Psoas muscle (tissue), 8 donors: ENCODE data around the gene THAP5. TPM values are rescaled to one million over a fixed set of nuclear protein-coding genes. Genes with fewer than 3 reads are reported as not detected.

Source experiments
- ATAC-seq, 4 donors: fragments of 200-7000 bp; cut with Tn5 transposase; one replicate each; pipeline ENCODE4 v1.9.1; 2020; ENCODE audit warnings: moderate library complexity in 3 of 4, mild to moderate bottlenecking in 2 of 4
- DNase-seq, 2 donors: peaks; one replicate each; pipeline ENCODE4 v3.0.0-alpha.2; 2020
- H3K27ac ChIP-seq: fragments of 200-600 bp; one replicate; pipeline ENCODE4 v1.8.0; 2022
- H3K27me3 ChIP-seq, 3 donors: fragments of 200-600 bp in 1 of 3; one replicate each; pipeline versions ENCODE4 v1.6.1 to v1.8.0; 2013 to 2022; ENCODE audit warnings: low read length in 2 of 3, mild to moderate bottlenecking in 2 of 3, moderate library complexity in 1 of 3; ENCODE audit not compliant: insufficient read depth in 3 of 3
- H3K36me3 ChIP-seq, 2 donors: fragments of 200-600 bp in 1 of 2; one replicate each; pipeline versions ENCODE4 v1.6.1 to v1.8.0; 2013 to 2022; ENCODE audit warnings: low read depth in 1 of 2, mild to moderate bottlenecking in 1 of 2, moderate library complexity in 1 of 2; ENCODE audit not compliant: insufficient read depth in 1 of 2
- H3K4me1 ChIP-seq: fragments of 200-600 bp; one replicate; pipeline ENCODE4 v1.8.0; 2022
- H3K4me3 ChIP-seq: fragments of 200-600 bp; one replicate; pipeline ENCODE4 v1.8.0; 2022; ENCODE audit warnings: mild to moderate bottlenecking
- H3K9me3 ChIP-seq: fragments of 200-600 bp; one replicate; pipeline ENCODE4 v1.8.0; 2022
- CTCF ChIP-seq: fragments of 200-600 bp; IDR thresholded peaks from one replicate; pipeline ENCODE4 v1.8.0; 2022; ENCODE audit warnings: antibody characterized with exemption
- WGBS, 3 donors: extraction: QIAGEN DNeasy Blood & Tissue Kit; methylation state at CpG; one replicate each; pipeline versions ENCODE4 v1.1.6 to v1.1.7; 2013; 5-methylcytosine and 5-hydroxymethylcytosine counted together
- intact Hi-C, 2 donors: fragments of 100-400 bp; cut with DNase I; formaldehyde crosslinking; loops; one replicate each; pipeline versions ENCODE4 v1.11.0 to v1.14.2; 2022
- polyA plus RNA-seq, 3 donors: library from polyadenylated mRNA; stranded (reverse); fragments of 200-250 nt; gene quantifications; one replicate each; pipeline ENCODE4 v1.2.3, GENCODE V29; 2013
- total RNA-seq, 4 donors: library from RNA; stranded (reverse); fragmentation: NEBNext Ultra II Directional in 2 of 4; extraction: Animal tissue kit (Norgen Biotek cat#: 25700) in 2 of 4; gene quantifications; one replicate each; pipeline versions ENCODE4 v1.2.1 to v1.2.4, GENCODE V29; 2021 to 2023
- donor health status: healthy with polysubstance abuse.
- donor health status: DM: no; HTN: no; CAD: no; lungs with moderate emphysema.
- donor health status: Bipolar disorder and iron deficiency.
- donor health status: healthy.
- donor health status: DM: yes; HTN: yes; CAD: no.
- donor health status: DM: no; HTN: no; CAD: no.
- donor health status: DM: no; HTN: no; CAD: no.
- donor health status: DM: yes; HTN: yes; CAD: no.

The THAP5 gene
- total and polyA plus RNA-seq, 7 donors: 10.2 to 40.3 (median 26.0) TPM

DNA sequence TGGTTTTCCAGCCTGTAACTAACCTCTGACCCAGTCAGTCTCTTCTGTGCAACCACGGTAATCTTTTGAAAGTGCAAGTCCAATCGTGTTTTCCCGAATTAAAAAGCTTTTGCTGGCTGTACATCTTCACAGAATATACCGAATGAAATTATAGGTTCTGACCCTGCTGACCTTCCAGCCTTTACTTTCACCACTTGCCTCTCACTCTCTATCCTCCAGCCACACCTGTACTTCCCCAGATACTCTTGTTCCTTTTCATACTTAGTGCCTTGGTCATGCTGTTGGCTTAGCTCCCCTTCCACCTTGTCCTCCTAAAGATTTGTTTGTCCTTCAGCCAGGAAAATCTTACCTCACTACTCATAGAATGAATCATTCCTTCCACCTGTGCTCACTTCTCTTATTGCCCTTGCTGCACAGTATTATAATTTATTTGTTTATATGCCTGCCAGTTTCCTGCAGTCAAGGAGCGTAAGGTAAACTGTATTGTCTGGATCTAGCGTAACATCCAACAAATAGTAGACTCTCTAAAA is 41.3 kb downstream of the THAP5 start:
- Histone ChIP-seq H3K9me3 (no peaks in the 10 kb centered on the region), H3K4me1 (peaks cover 19% of the 10 kb centered on the region), H3K27me3 (no peaks in the 10 kb centered on the region), H3K4me3 (no peak overlapping the region), H3K36me3 (no peaks in the 10 kb centered on the region), H3K27ac (no peak overlapping the region)
- 90 to 93% (median 90%) methylated on average over 6 of the region's 6 CpGs for WGBS, 3 donors
- DNase-seq: no peak
- no peak for TF ChIP-seq CTCF
- intact Hi-C loops: no loop called here
- no peak for ATAC-seq

GRCh38 chr7:108526768-108527017 is 42.8 kb downstream of the THAP5 start:
- Histone ChIP-seq H3K4me3 (peak overlapping the region; percentile 70), H3K36me3 (peaks cover 2% of the 10 kb centered on the region in 2 donors), H3K4me1 (peaks cover 30% of the 10 kb centered on the region), H3K27ac (peak overlapping the region; percentile 98), H3K27me3 (no peaks in the 10 kb centered on the region), H3K9me3 (no peaks in the 10 kb centered on the region)
- ATAC-seq (no peak), DNase-seq (no peak)
- intact Hi-C loops: loop anchor here (1.0 to 2.0 kb wide), 2 partner anchors 42 to 43 kb away; partner anchors contain the start of genes DNAJB9 (in 2 of the 2) and THAP5 (in 2 of the 2)
- no peak for TF ChIP-seq CTCF
- 4 to 17% (median 11%) methylated on average over 3 of the region's 3 CpGs for WGBS, 3 donors

- intact Hi-C loops: loop anchor here (1.0 to 2.0 kb wide), 2 partner anchors 43 kb away; partner anchors contain the start of genes DNAJB9 (in 2 of the 2) and THAP5 (in 2 of the 2)
- H3K9me3 ChIP-seq: no peaks in the 10 kb centered on the region
- H3K27me3 ChIP-seq: no peaks in the 10 kb centered on the region
- peak within 1 kb of the TSS; percentile 70 for H3K4me3 ChIP-seq
- peak; percentile 20 for TF ChIP-seq CTCF
- peaks cover 31% of the 10 kb centered on the region for H3K4me1 ChIP-seq
- WGBS, 3 donors: 0 to 1% (median 1%) methylated on average over 48 to 64 of the region's 64 CpGs
- peaks cover 2 to 4% of the 10 kb centered on the region in 2 donors for H3K36me3 ChIP-seq
- peak within 1 kb of the TSS; percentile 98 for H3K27ac ChIP-seq
- peak; percentile 91 to 96 (median 94) for ATAC-seq
- DNase-seq: peak; percentile 100
Observed at GRCh38 chr7:108525985-108526767, 43.3 kb downstream of the THAP5 start, which contains the start of gene PNPLA8. Gene PNPLA8, minus strand, starts transcription at chr7:108526135. Its CDS starts 10,644 bp downstream, at chr7:108515491.

DNA sequence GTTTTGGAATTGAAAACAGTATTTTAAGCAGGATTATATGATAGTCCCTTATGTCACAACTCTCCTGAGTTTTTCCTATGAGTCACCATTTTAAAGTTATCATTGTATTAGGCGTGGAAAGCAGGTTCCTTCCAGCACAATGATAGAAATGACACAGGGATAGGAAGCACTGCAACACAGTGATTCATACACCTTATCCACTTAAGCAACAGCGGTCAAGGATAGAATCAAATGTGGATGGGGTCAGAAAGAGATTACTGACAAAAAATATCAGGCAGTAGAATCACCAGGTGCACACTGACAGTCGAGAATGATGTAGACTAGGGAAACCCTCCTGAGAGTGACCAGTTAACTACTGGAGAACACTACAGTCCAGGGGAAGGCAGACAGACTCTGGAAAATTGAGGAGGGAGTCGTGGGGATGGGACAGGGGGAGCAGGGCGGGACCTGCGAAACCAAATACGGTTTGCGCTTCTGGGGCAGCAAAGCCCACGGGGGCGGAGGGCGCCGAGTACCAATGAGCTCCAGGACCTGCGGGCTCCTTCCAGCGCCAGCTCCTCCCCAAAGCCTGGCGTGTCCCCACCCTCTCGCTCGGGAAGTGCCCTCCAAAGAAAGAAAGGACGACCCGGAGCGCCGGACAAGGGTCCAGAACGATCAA is 44.0 kb downstream of the THAP5 start:
- Histone ChIP-seq H3K4me3 (peak overlapping the region; percentile 70), H3K9me3 (no peaks in the 10 kb centered on the region), H3K27me3 (no peaks in the 10 kb centered on the region), H3K36me3 (peaks cover 2 to 4% of the 10 kb centered on the region in 2 donors), H3K4me1 (peaks cover 38% of the 10 kb centered on the region), H3K27ac (peak overlapping the region; percentile 98)
- ATAC-seq (peak; percentile 67 to 78 (median 68)), DNase-seq (peak in 1 of 2 donors; percentile 84)
- TF ChIP-seq CTCF: no peak
- intact Hi-C loops: no loop called here
- WGBS, 3 donors: 0 to 1% (median 1%) methylated on average over 16 to 22 of the region's 22 CpGs
